Measurements from ENCODE around the gene SERPINB6. TPM values are rescaled to one million over a fixed set of nuclear protein-coding genes. Genes with fewer than 3 reads are reported as not detected.

Gene SERPINB6
- total and polyA plus RNA-seq, 9 of the 15 experiments (the other 6 are each of a cell fraction or from before 2014, with no cell fraction given), result 86.6 to 211 (median 143) TPM

GRCh38 chr6:2999618-3000557 is 28.5 kb upstream of the SERPINB6 start, which contains the start of gene NQO2 (continued):
- no peak for TF ChIP-seq REST (IDR thresholded peaks at IDR 0.05; ENCODE audit: borderline replicate concordance)
- peak; percentile 74; the same call in 1 of the 2 replicates for TF ChIP-seq REST (CRISPR knock-in tag; IDR thresholded peaks at IDR 0.05; ENCODE audit: low read depth)
- 0 out of 2 replicates have a peak, but pooled peaks have one; percentile 7 for TF ChIP-seq ZKSCAN1 (IDR thresholded peaks at IDR 0.05; ENCODE audit: low read depth, low read length)
- TF ChIP-seq ZNF511 (CRISPR knock-in tag; IDR thresholded peaks at IDR 0.05), result peak; percentile 54; the same call in 1 of the 2 replicates
- no peak for TF ChIP-seq XRCC5 (IDR thresholded peaks at IDR 0.05; ENCODE audit: low read depth, low read length)
- TF ChIP-seq NR4A1 (CRISPR knock-in tag; IDR thresholded peaks at IDR 0.05), result no peak
- TF ChIP-seq NR4A1 (tag; IDR thresholded peaks at IDR 0.05), result no peak
- TF ChIP-seq JUND (IDR thresholded peaks at IDR 0.05; ENCODE audit: borderline replicate concordance, low read depth, low read length), result peak; percentile 8; the same call in 1 of the 2 replicates
- peak; percentile 10; the same call in 1 of the 3 replicates for TF ChIP-seq JUND (tag; IDR thresholded peaks at IDR 0.05; ENCODE audit: borderline replicate concordance, low read depth, low read length)
- no peak for TF ChIP-seq NFYB (IDR thresholded peaks at IDR 0.05; ENCODE audit: extremely low read depth, insufficient read length)
- TF ChIP-seq YBX1 (IDR thresholded peaks at IDR 0.05), result no peak
- peak; percentile 90 for TF ChIP-seq HNRNPL (IDR thresholded peaks at IDR 0.05; ENCODE audit: low read depth, low read length)
- peak; percentile 57; the same call in 1 of the 2 replicates for TF ChIP-seq NFIC (IDR thresholded peaks at IDR 0.05)
- TF ChIP-seq E2F3 (CRISPR knock-in tag; IDR thresholded peaks at IDR 0.05), result peak; percentile 74; the same call in 1 of the 2 replicates
- TF ChIP-seq ZNF133 (CRISPR knock-in tag; IDR thresholded peaks at IDR 0.05), result no peak
- TF ChIP-seq NR0B1 (IDR thresholded peaks at IDR 0.05; ENCODE audit: partially characterized antibody), result no peak
- TF ChIP-seq NFIX (CRISPR knock-in tag; IDR thresholded peaks at IDR 0.05; ENCODE audit: low read depth), result no peak
- no peak for TF ChIP-seq BRD9 (IDR thresholded peaks at IDR 0.05; ENCODE audit: low read depth, partially characterized antibody)
- TF ChIP-seq HMG20B (CRISPR knock-in tag; IDR thresholded peaks at IDR 0.05), result no peak

Measured in K562 (cell line).